Neural progenitor cell (in vitro differentiated cells): Measurements from ENCODE around the gene RMDN2.

ENCODE experiments used
- CTCF ChIP-seq: fragments of 200-600 bp; sonication (generic); IDR thresholded peaks from 2 replicates; pipeline ENCODE4 v1.5.1; 2017; ENCODE audit warnings: antibody characterized with exemption, mild to moderate bottlenecking
- EZH2 ChIP-seq: fragments of 200-600 bp; sonication (generic); IDR thresholded peaks from 2 replicates; pipeline ENCODE4 v1.6.1; 2017; ENCODE audit warnings: antibody characterized with exemption, mild to moderate bottlenecking, moderate library complexity

GRCh38 chr2:37898448-37898847, 26.6 kb upstream of the RMDN2 start:
- TF ChIP-seq CTCF (no peak), EZH2 (no peak)
